Sigmoid colon (tissue), 4 donors: ENCODE data around the gene CYTH2.

Experiments
- CTCF ChIP-seq, 4 experiments: fragments of 450-650 bp in 3 of 4; fragments of 200-600 bp in 1 of 4; IDR thresholded peaks; one replicate each; pipeline ENCODE4 v1.5.1; 2016 to 2019; ENCODE audit warnings: antibody characterized with exemption in 4 of 4, mild to moderate bottlenecking in 3 of 4, moderate library complexity in 2 of 4
- POLR2A ChIP-seq, 2 donors: fragments of 450-650 bp; IDR thresholded peaks; one replicate each; pipeline ENCODE4 v1.6.1; 2016; ENCODE audit warnings: antibody characterized with exemption in 2 of 2, mild to moderate bottlenecking in 2 of 2, moderate library complexity in 2 of 2
- POLR2AphosphoS5 ChIP-seq, 4 donors: sonication (generic); formaldehyde crosslinking; IDR thresholded peaks; one replicate each; pipeline ENCODE4 v1.6.1; 2017; ENCODE audit warnings: antibody characterized with exemption in 4 of 4

GRCh38 chr19:48483301-48483700 is 14.1 kb downstream of the CYTH2 start:
- no peak for TF ChIP-seq POLR2AphosphoS5 (IDR thresholded peaks at IDR 0.05)
- no peak for TF ChIP-seq CTCF (IDR thresholded peaks at IDR 0.05)
- TF ChIP-seq POLR2A (IDR thresholded peaks at IDR 0.05), result no peak
